Lung (tissue), 12 donors: Measurements from ENCODE around the gene TPRN. TPM values are rescaled to one million over a fixed set of nuclear protein-coding genes. Genes with fewer than 3 reads are reported as not detected.

Experiments used
- ATAC-seq: fragments of 200-7000 bp; cut with Tn5 transposase; one replicate; pipeline ENCODE4 v1.9.1; 2020; ENCODE audit warnings: moderate number of reproducible peaks; ENCODE audit not compliant: insufficient read depth, low FRiP score
- DNase-seq, 3 donors: peaks; one replicate each; pipeline ENCODE4 v3.0.0-alpha.2; 2013 to 2017
- H3K27ac ChIP-seq, 2 donors: one replicate each; pipeline ENCODE4 v1.5.1; 2013; ENCODE audit warnings: mild to moderate bottlenecking in 2 of 2, moderate library complexity in 2 of 2, control low read depth in 1 of 2, inconsistent platforms in 1 of 2, low read depth in 1 of 2, low read length in 1 of 2
- H3K27me3 ChIP-seq, 3 donors: one replicate each; pipeline ENCODE4 v1.5.1; 2013; ENCODE audit warnings: low read length in 2 of 3; ENCODE audit not compliant: control insufficient read depth in 3 of 3, insufficient read depth in 3 of 3
- H3K36me3 ChIP-seq, 4 donors: one replicate each; pipeline ENCODE4 v1.5.1; 2013; ENCODE audit warnings: low read length in 4 of 4, mild to moderate bottlenecking in 1 of 4, moderate library complexity in 1 of 4; ENCODE audit not compliant: control insufficient read depth in 4 of 4, insufficient read depth in 4 of 4
- H3K4me1 ChIP-seq, 5 donors: one replicate each; pipeline ENCODE4 v1.5.1; 2013; ENCODE audit warnings: low read length in 5 of 5, mild to moderate bottlenecking in 2 of 5, moderate library complexity in 1 of 5; ENCODE audit not compliant: control insufficient read depth in 5 of 5, insufficient read depth in 5 of 5
- H3K4me3 ChIP-seq: one replicate; pipeline ENCODE4 v1.5.1; 2013; ENCODE audit warnings: mild to moderate bottlenecking, control low read depth, moderate library complexity
- H3K9ac ChIP-seq, 2 donors: one replicate each; pipeline ENCODE4 v1.5.1; 2013; ENCODE audit warnings: low read length in 2 of 2, control low read depth in 1 of 2; ENCODE audit not compliant: insufficient read depth in 1 of 2
- H3K9me3 ChIP-seq, 4 donors: one replicate each; pipeline ENCODE4 v1.5.1; 2013; ENCODE audit warnings: low read length in 3 of 4, mild to moderate bottlenecking in 1 of 4, moderate library complexity in 1 of 4; ENCODE audit not compliant: control insufficient read depth in 4 of 4, insufficient read depth in 3 of 4
- WGBS, 2 donors: extraction: QIAGEN DNeasy Blood & Tissue Kit; methylation state at CpG; one replicate each; pipeline ENCODE4 v1.1.7; 2013; 5-methylcytosine and 5-hydroxymethylcytosine counted together
- polyA plus RNA-seq, 2 donors: library from polyadenylated mRNA; stranded (reverse); fragments of 200-250 nt; gene quantifications; one replicate each; pipeline ENCODE4 v1.2.1, GENCODE V29; 2013
- total RNA-seq, 2 donors: library from RNA; depleted of rRNA in 1 of 2; stranded (reverse); fragments of >200 nt in 1 of 2; gene quantifications; one replicate each; pipeline ENCODE4 v1.2.1, GENCODE V29; 2014 to 2021
- TF ChIP-seq, protein P1 (sequence below): IDR thresholded peaks from 2 replicates; pipeline ENCODE4 v1.5.1; 2012; ENCODE audit warnings: mild to moderate bottlenecking; ENCODE audit errors: control extremely low read depth, extremely low read depth
- donor health status: control.
- donor health status: control.
- donor health status: Bipolar disorder and iron deficiency.
- donor health status: healthy.
- donor health status: DM: yes; HTN: yes; CAD: no.

The TPRN gene
- total and polyA plus RNA-seq, 4 donors: 8.9 to 30.6 (median 15.5) TPM

DNA sequence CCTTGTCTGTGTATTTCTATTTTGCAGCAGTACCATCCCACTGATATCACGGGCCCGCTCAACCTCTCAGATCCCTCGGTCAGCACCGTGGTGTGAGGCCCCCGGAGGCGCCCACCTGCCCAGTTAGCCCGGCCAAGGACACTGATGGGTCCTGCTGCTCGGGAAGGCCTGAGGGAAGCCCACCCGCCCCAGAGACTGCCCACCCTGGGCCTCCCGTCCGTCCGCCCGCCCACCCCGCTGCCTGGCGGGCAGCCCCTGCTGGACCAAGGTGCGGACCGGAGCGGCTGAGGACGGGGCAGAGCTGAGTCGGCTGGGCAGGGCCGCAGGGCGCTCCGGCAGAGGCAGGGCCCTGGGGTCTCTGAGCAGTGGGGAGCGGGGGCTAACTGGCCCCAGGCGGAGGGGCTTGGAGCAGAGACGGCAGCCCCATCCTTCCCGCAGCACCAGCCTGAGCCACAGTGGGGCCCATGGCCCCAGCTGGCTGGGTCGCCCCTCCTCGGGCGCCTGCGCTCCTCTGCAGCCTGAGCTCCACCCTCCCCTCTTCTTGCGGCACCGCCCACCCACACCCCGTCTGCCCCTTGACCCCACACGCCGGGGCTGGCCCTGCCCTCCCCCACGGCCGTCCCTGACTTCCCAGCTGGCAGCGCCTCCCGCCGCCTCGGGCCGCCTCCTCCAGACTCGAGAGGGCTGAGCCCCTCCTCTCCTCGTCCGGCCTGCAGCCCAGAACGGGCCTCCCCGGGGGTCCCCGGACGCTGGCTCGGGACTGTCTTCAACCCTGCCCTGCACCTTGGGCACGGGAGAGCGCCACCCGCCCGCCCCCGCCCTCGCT lies 32.6 kb downstream of the TPRN start:
- ATAC-seq (peak; percentile 16), DNase-seq (peak; percentile 30 to 49 (median 47))
- TF ChIP-seq, protein P1, sequence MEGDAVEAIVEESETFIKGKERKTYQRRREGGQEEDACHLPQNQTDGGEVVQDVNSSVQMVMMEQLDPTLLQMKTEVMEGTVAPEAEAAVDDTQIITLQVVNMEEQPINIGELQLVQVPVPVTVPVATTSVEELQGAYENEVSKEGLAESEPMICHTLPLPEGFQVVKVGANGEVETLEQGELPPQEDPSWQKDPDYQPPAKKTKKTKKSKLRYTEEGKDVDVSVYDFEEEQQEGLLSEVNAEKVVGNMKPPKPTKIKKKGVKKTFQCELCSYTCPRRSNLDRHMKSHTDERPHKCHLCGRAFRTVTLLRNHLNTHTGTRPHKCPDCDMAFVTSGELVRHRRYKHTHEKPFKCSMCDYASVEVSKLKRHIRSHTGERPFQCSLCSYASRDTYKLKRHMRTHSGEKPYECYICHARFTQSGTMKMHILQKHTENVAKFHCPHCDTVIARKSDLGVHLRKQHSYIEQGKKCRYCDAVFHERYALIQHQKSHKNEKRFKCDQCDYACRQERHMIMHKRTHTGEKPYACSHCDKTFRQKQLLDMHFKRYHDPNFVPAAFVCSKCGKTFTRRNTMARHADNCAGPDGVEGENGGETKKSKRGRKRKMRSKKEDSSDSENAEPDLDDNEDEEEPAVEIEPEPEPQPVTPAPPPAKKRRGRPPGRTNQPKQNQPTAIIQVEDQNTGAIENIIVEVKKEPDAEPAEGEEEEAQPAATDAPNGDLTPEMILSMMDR: no peak
- no peak overlapping the region for H3K4me3 ChIP-seq
- peaks cover 0 to 17% (median 0%) of the 10 kb centered on the region in 5 donors for H3K4me1 ChIP-seq
- H3K27ac ChIP-seq: no peak overlapping the region
- H3K36me3 ChIP-seq: no peaks in the 10 kb centered on the region
- 7 to 12% methylated on average over 45 to 57 of the region's 57 CpGs for WGBS, 2 donors
- no peaks in the 10 kb centered on the region for H3K9me3 ChIP-seq
- peaks cover 9 to 49% (median 30%) of the 10 kb centered on the region in 3 donors for H3K27me3 ChIP-seq
- no peak overlapping the region for H3K9ac ChIP-seq

DNA sequence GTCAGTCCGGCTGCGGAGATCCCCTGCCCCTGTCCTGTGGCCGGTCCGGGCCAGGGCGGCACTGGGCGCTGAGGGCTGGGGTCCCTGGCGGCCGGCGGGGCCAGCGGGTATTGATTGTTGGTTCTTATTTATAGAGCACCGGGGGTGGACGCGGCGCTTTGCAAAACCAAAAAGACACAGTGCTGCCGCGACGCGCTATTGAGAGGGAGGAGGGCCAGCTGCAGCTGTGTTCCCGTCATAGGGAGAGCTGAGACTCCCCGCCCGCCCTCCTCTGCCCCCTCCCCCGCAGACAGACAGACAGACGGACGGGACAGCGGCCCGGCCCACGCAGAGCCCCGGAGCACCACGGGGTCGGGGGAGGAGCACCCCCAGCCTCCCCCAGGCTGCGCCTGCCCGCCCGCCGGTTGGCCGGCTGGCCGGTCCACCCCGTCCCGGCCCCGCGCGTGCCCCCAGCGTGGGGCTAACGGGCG lies 33.2 kb downstream of the TPRN start:
- Histone ChIP-seq H3K27ac (no peak overlapping the region), H3K9ac (no peak overlapping the region), H3K9me3 (no peaks in the 10 kb centered on the region), H3K36me3 (no peaks in the 10 kb centered on the region), H3K4me3 (no peak overlapping the region), H3K4me1 (peaks cover 0 to 18% (median 0%) of the 10 kb centered on the region in 5 donors), H3K27me3 (peaks cover 9 to 54% (median 30%) of the 10 kb centered on the region in 3 donors)
- no peak for DNase-seq
- 25 to 40% methylated on average over 31 to 44 of the region's 44 CpGs for WGBS, 2 donors
- TF ChIP-seq, protein P1: no peak
- ATAC-seq: no peak

DNA sequence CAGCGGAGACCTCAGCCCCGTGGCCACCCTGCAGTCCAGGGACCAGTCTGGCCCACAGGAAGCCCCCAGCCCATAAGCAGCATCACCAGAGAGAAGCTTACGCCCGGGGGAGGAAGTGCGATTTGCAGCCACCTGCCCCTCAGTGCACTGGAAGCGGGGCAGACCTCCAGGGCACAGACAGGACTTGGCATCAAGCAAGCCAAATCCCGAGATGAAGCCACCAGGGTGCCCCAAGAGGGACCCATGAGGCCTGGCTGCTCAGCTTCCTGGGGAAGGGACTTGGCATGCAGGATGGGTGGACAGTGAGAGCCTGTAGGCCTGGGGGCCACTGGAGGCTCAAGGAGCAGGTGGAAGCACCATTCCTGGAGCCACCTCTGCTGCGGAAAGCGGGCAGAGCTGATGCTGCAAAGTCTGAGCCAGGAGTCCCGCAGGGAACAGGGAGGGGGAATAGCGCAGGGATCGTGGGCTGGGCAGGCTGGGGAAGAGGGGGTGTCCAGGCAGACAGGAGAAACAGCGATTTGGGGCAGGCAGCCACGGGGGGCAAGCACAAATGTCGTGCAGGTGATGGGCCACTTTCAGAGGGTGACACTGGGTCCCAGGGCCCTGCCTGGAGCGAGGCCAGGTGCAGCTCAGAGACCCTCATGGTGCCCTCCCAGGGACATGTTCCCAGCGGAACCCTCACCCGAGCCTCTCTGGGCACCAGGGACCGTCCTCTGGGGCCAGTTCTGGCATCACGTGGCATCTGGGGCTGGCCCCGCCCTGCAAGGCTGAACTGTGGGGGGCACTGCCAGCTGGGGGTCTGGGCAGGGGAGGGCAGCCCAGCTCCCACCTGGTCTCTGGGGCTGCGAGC lies 33.9 kb downstream of the TPRN start:
- peaks cover 0 to 18% (median 0%) of the 10 kb centered on the region in 5 donors for H3K4me1 ChIP-seq
- TF ChIP-seq, protein P1: no peak
- peaks cover 9 to 57% (median 30%) of the 10 kb centered on the region in 3 donors for H3K27me3 ChIP-seq
- 67 to 71% methylated on average over 21 to 22 of the region's 22 CpGs for WGBS, 2 donors
- H3K9me3 ChIP-seq: no peaks in the 10 kb centered on the region
- no peak overlapping the region for H3K9ac ChIP-seq
- no peak overlapping the region for H3K4me3 ChIP-seq
- DNase-seq (no peak), ATAC-seq (no peak)
- no peaks in the 10 kb centered on the region for H3K36me3 ChIP-seq
- no peak overlapping the region for H3K27ac ChIP-seq
